Endometrium (tissue), 2 donors: ENCODE measurements around the gene DISC1.
"Not testable (repeated sequence)": the region's sequence is repeated elsewhere in the genome, so short reads cannot be mapped to it uniquely, and the experiment has no call there.

ENCODE experiments used
- FAIRE-seq: peaks from 2 replicates; lab custom pipeline; 2012; peaks lifted over from hg19 to GRCh38; lab: Jason Lieb, UNC
- donor health status: control.
- donor health status: control.

DISC1 gene

GRCh38 chr1:231626535-231626950, at the start of gene DISC1:
DISC1 (plus strand) TSS chr1:231626790; CDS start chr1:231626868, 78 bp downstream.
- no peak for FAIRE-seq

- no peak for FAIRE-seq
Measured at GRCh38 chr1:231576804-231577718, 49.5 kb upstream of the DISC1 start.

GRCh38 chr1:231580874-231581273, 45.7 kb upstream of the DISC1 start:
- FAIRE-seq: no peak

- no peak for FAIRE-seq
Measured at GRCh38 chr1:231581859-231582258, 44.7 kb upstream of the DISC1 start.

GRCh38 chr1:231583376-231583775, 43.2 kb upstream of the DISC1 start:
- FAIRE-seq: no peak

GRCh38 chr1:231584117-231584516, 42.5 kb upstream of the DISC1 start:
- no peak for FAIRE-seq

- FAIRE-seq: no peak
Measured at GRCh38 chr1:231584921-231585320, 41.7 kb upstream of the DISC1 start.

GRCh38 chr1:231590453-231591198, 36.0 kb upstream of the DISC1 start:
- FAIRE-seq: peak; percentile 12

GRCh38 chr1:231591466-231591865, 35.1 kb upstream of the DISC1 start:
- FAIRE-seq: no peak

GRCh38 chr1:231592809-231593208, 33.8 kb upstream of the DISC1 start:
- FAIRE-seq: no peak

GRCh38 chr1:231593264-231593663, 33.3 kb upstream of the DISC1 start:
- FAIRE-seq: not testable (repeated sequence)

- FAIRE-seq: no peak
Measured at GRCh38 chr1:231594123-231594522, 32.5 kb upstream of the DISC1 start.

- no peak for FAIRE-seq
Measured at GRCh38 chr1:231594749-231595148, 31.8 kb upstream of the DISC1 start.

GRCh38 chr1:231596337-231596791, 30.2 kb upstream of the DISC1 start:
- FAIRE-seq: no peak

- FAIRE-seq: no peak
Measured at GRCh38 chr1:231597971-231598370, 28.6 kb upstream of the DISC1 start.

GRCh38 chr1:231600458-231600976, 26.1 kb upstream of the DISC1 start:
- FAIRE-seq: peak; percentile 57

- peak; percentile 35 for FAIRE-seq
Measured at GRCh38 chr1:231601824-231602672, 24.5 kb upstream of the DISC1 start.

- FAIRE-seq: no peak
Measured at GRCh38 chr1:231602673-231602984, 24.0 kb upstream of the DISC1 start.

- FAIRE-seq: peak; percentile 64
Measured at GRCh38 chr1:231603598-231604275, 22.9 kb upstream of the DISC1 start.

- no peak for FAIRE-seq
Measured at GRCh38 chr1:231604276-231604621, 22.3 kb upstream of the DISC1 start.
